Stimulated activated CD4-positive, alpha-beta T cell treated with anti-CD3 and anti-CD28 coated beads, TNF-alpha, amount 100 ng/mL, for 48 hours (primary cell): Measurements from ENCODE around the gene PSKH1.
"Not testable (repeated sequence)": the region's sequence is repeated elsewhere in the genome, so short reads cannot be mapped to it uniquely, and the experiment has no call there.

Experiments
- DNase-seq, 3 donors: peaks; one replicate each; pipeline ENCODE4 v3.0.0-alpha.2; 2020; ENCODE audit warnings: low read depth in 3 of 3

PSKH1 gene

DNA sequence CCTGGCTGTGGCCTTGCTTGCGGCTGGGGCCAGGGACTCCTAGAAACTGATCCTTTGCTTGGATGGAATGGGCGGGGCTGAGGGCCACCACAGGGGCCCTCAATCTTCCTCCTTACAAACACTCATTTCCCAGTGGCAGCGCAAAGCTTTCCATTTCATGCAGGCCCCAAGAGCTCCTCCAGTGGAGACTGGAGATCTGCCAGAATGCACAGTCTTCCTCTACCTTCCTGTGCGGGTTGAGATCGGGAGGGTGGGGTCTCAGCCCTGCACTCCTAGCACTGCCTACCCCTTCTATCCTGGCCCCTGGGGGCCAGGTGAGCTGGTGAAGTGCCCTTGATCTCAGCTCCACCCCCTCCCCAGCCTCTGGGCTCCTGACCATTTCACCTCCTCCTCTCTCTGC, 6.7 kb upstream of the PSKH1 start:
- DNase-seq = no peak

GRCh38 chr16:67888331-67888730, 4.7 kb upstream of the PSKH1 start:
- no peak for DNase-seq

DNA sequence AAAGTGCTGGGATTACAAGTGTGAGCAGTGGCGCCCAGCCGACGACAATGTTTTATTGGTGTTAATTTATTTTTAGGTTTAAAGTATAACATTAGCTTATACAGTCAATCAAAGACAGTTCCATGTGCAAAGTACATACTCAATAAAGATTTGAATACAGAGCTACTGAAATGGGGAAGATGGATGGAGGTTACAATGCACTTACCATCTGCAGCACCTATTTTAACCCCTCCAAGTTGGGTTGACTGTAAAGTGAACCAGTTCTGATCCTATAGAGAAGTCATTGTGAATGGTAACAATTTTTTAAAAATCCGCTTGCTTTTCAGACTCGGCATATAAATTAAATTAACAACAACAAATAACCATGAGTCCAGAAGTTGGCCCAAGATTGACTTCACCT, 679 bp upstream of the PSKH1 start:
- no peak for DNase-seq

DNA sequence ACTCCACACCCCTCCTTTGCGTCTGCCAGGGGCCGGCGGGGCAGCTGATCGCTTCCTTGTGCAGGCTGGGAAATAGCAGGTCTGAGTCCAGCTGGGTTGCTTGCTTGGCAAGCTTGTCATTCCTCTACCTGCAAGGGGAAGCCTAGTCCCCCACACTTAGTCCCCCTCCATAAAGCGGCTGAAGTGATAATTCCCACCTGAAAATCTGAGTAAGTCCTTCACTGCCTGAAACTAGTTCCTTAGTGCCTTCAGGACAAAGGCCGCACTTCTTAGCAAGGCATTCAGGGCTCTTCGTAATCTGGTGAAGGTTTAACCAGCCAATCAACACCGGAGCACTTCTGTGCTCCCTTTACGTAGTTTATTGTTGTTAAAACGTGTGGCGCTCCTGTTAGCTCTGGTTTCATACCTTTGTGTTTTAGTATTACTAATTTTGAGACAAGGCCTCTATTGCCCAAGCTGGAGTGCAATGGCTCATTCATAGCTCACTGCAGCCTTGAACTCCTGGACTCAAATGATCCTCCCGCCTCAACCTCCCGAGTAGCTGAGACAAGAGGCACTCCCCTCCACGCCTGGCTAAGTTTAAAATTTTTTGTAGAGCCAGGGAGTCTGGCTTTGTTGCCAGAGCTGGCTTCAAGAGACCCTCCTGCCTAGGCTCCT, 817 bp downstream of the PSKH1 start:
- DNase-seq = no peak

- DNase-seq = no peak
These were observed 4.2 kb downstream of the PSKH1 start for GRCh38 chr16:67897231-67897630.

DNA sequence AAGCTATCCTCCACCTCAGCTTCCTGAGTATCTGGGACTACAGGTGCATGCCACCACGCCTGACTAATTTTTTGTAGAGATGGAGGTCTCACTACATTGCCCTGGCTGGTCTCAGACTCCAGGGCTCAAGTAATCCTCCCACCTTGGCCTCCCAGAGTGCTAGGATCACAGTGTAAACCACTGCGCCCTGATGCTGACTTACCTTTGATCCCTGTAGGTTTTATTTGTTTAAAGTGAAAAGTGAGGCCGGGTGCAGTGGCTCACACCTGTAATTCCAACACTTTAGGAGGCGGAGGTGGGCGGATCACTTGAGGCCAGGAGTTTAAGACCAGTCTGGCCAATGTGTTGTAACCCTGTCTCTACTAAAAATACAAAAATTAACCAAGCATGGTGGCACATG, 8.7 kb downstream of the PSKH1 start:
- DNase-seq = no peak

GRCh38 chr16:67902831-67903230, 9.8 kb downstream of the PSKH1 start:
- DNase-seq = no peak

- DNase-seq = no peak
These were observed 14.5 kb downstream of the PSKH1 start for GRCh38 chr16:67907397-67908180.

- no peak for DNase-seq
These were observed 16.1 kb downstream of the PSKH1 start for GRCh38 chr16:67909056-67909742.

- no peak for DNase-seq
These were observed 17.1 kb downstream of the PSKH1 start for GRCh38 chr16:67910158-67910557.

- no peak for DNase-seq
These were observed 21.9 kb downstream of the PSKH1 start for GRCh38 chr16:67914758-67915495.

GRCh38 chr16:67915496-67915769, 22.4 kb downstream of the PSKH1 start:
- not testable (repeated sequence) for DNase-seq

- DNase-seq = no peak
These were observed 23.0 kb downstream of the PSKH1 start for GRCh38 chr16:67915831-67916723.

DNA sequence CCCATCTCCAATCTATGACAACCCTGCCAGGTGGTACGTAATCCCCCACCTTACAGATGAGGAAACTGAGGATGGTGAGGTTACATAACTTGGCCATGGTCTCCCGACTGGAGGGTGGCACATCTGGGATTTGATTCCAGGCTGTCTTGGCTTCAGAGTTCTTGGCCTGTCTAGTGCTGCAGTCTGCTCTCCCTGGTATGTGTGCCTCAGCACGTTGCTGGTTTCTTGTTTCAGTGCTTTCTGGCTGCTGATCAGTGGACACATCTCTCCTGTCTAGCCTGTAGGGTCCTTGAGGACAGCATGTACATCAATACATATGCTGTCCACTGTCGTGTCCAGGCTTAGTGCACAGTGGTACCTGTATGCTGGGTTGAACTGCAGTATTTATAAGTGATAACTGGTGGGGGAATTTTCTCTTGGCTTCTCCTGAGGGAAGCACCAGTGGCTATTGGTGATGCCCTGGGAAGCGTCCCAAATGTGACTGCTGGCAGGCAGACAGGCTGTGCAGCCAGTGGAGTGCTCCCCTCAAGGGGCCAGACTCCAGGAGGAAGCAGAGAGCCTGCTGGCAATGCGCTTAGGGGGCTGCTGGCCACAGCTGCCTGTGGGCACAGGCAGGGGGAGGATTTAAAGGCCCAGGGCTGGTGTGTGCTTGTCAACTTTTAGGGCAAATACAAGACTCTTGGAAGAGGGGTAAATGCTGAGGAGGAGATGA, 24.2 kb downstream of the PSKH1 start:
- DNase-seq = no peak

DNA sequence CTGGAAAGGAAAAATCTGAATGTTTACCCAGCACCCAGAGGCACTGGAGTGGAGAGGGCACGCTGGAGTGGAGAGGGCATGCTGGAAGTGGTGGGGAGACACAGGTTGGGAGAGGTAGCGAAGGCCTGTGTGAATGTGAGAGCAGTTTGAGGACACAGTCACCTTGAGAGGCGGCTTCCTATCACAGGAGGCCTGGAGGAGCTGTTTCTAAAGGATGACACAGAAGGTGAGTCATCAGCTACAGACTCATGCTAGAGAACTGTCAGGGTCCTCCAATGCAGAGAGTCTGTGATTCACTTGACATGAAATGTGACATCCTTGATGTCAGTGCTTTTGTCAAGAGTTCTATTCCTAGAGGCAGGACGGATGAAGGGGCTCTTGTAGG, 24.8 kb downstream of the PSKH1 start:
- DNase-seq = peak in 2 of 3 donors; percentile 44 to 49

DNA sequence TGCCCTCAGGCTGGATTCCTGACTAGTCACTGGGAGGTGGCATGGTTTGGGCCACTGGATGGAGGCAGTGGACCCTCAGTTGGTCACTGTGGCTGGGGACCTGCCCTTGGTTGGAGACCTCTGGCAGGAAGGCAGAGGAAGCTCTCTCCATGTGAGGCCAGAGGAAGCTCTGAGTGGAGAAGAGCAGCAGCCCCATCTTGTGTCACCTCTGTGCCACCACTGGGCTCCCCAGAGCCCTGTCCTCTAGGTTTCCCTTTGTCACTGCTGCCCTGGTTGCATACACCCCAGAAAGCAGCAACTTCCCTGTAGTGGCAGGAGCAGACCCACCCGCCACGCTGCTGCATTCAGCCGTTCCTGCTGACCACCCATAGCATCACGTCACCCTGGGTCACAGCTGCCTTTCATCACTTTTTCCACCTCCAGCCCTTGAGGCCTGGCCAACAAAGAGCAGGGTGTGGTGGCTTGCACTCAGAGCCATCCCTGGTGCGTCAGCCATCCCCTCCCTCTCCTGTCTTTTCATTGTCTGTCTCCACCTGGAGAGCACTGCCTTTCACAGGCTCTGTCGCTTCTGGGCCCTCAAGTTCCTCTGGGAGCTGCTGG, 26.7 kb downstream of the PSKH1 start:
- DNase-seq = no peak

GRCh38 chr16:67922221-67922620, 29.2 kb downstream of the PSKH1 start:
- no peak for DNase-seq

DNA sequence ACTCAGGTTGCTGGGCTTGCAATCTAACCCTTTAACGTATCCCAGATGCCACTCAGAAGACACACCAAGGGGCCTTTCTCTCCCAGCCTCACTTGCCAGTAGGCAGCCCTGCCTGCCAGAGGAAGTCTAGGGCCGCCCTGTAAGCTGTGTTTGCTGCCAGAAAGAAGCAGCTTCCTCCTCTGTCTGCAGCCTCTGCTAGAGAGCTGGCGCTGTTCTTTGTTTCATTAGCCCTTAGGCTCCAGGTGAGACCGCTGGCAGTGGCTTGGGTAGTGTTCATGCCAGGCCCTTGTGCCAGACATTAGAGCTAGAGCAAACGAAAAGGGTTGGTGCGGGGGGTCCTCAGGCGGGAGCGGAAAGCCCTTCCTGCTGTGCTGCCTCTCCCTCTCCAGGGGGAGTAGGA, 29.7 kb downstream of the PSKH1 start:
- DNase-seq = no peak

- no peak for DNase-seq
These were observed 30.5 kb downstream of the PSKH1 start for GRCh38 chr16:67923414-67924116.
